DOHH2 (cell line): ENCODE measurements around the gene ANP32B.

Experiments used
- H3F3A ChIP-seq: fragments of 200-600 bp; sonication (generic), shearing (Covaris generic); 2 replicates; pipeline ENCODE4 v1.6.0; 2016; ENCODE audit warnings: antibody characterized with exemption, mild to moderate bottlenecking; ENCODE audit not compliant: control insufficient read depth, insufficient read depth
- H3K27ac ChIP-seq: fragments of 200-600 bp; sonication (generic); 2 replicates; pipeline ENCODE4 v1.5.1; 2014; ENCODE audit warnings: low read depth, mild to moderate bottlenecking, low read length, moderate library complexity
- H3K27me3 ChIP-seq: fragments of 200-600 bp; sonication (generic); 2 replicates; pipeline ENCODE4 v1.6.1; 2014; ENCODE audit warnings: mild to moderate bottlenecking, low read length, mixed read lengths; ENCODE audit not compliant: control insufficient read depth
- H3K36me3 ChIP-seq: fragments of 200-600 bp; sonication (generic); 2 replicates; pipeline ENCODE4 v1.6.1; 2014; ENCODE audit warnings: mild to moderate bottlenecking, low read length, moderate library complexity, mixed read lengths; ENCODE audit not compliant: control insufficient read depth
- H3K4me1 ChIP-seq: fragments of 200-600 bp; sonication (generic); 2 replicates; pipeline ENCODE4 v1.6.1; 2014; ENCODE audit warnings: mild to moderate bottlenecking, low read length, mixed read lengths; ENCODE audit not compliant: control insufficient read depth
- H3K4me2 ChIP-seq: fragments of 200-600 bp; sonication (generic); 2 replicates; pipeline ENCODE4 v1.6.0; 2014; ENCODE audit warnings: mild to moderate bottlenecking, low read length, moderate library complexity
- H3K4me3 ChIP-seq: fragments of 200-600 bp; sonication (generic); 2 replicates; pipeline ENCODE4 v1.5.1; 2014; ENCODE audit warnings: mild to moderate bottlenecking, low read length, mixed read lengths
- H3K79me2 ChIP-seq: fragments of 200-600 bp; sonication (generic); 2 replicates; pipeline ENCODE4 v1.6.1; 2014; ENCODE audit warnings: mild to moderate bottlenecking, low read length, mixed read lengths; ENCODE audit not compliant: control insufficient read depth
- H3K9me2 ChIP-seq: fragments of 200-600 bp; sonication (generic); replicated peaks from 2 replicates; pipeline ENCODE4 v1.6.1; 2014; ENCODE audit warnings: mild to moderate bottlenecking, low read length, mixed read lengths; ENCODE audit not compliant: control insufficient read depth
- H3K9me3 ChIP-seq: fragments of 200-600 bp; sonication (generic); 2 replicates; pipeline ENCODE4 v1.6.1; 2014; ENCODE audit warnings: antibody characterized with exemption, low read length, mixed read lengths; ENCODE audit not compliant: control insufficient read depth, insufficient read depth
- H4K20me1 ChIP-seq: fragments of 200-600 bp; sonication (generic); 2 replicates; pipeline ENCODE4 v1.6.0; 2014; ENCODE audit warnings: low read depth, mild to moderate bottlenecking, antibody characterized with exemption, low read length, moderate library complexity; ENCODE audit not compliant: control insufficient read depth, insufficient read depth
- EZH2phosphoT487 ChIP-seq: fragments of 200-600 bp; sonication (generic); IDR thresholded peaks from 2 replicates; pipeline ENCODE4 v1.6.1; 2017; ENCODE audit warnings: borderline replicate concordance, mild to moderate bottlenecking, antibody characterized with exemption, low read length, moderate library complexity, mixed read lengths
- TF ChIP-seq, protein P1 (sequence below): fragments of 200-600 bp; sonication (generic); IDR thresholded peaks from one replicate; pipeline ENCODE4 v1.5.1; 2014; ENCODE audit warnings: antibody characterized with exemption, mild to moderate bottlenecking, low read depth, low read length; ENCODE audit not compliant: poor library complexity, severe bottlenecking

Gene ANP32B

GRCh38 chr9:97997330-97998276 is 14.5 kb downstream of the ANP32B start:
- TF ChIP-seq EZH2phosphoT487, result no peak
- TF ChIP-seq, protein P1, sequence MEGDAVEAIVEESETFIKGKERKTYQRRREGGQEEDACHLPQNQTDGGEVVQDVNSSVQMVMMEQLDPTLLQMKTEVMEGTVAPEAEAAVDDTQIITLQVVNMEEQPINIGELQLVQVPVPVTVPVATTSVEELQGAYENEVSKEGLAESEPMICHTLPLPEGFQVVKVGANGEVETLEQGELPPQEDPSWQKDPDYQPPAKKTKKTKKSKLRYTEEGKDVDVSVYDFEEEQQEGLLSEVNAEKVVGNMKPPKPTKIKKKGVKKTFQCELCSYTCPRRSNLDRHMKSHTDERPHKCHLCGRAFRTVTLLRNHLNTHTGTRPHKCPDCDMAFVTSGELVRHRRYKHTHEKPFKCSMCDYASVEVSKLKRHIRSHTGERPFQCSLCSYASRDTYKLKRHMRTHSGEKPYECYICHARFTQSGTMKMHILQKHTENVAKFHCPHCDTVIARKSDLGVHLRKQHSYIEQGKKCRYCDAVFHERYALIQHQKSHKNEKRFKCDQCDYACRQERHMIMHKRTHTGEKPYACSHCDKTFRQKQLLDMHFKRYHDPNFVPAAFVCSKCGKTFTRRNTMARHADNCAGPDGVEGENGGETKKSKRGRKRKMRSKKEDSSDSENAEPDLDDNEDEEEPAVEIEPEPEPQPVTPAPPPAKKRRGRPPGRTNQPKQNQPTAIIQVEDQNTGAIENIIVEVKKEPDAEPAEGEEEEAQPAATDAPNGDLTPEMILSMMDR, result no peak
- H3K36me3 ChIP-seq, result peaks cover 96% of the 10 kb centered on the region
- H3F3A ChIP-seq, result peaks cover 27% of the 10 kb centered on the region
- no peaks in the 10 kb centered on the region for H3K9me2 ChIP-seq
- peaks cover 15% of the 10 kb centered on the region for H3K4me1 ChIP-seq
- no peaks in the 10 kb centered on the region for H3K27me3 ChIP-seq
- no peak overlapping the region for H3K27ac ChIP-seq
- H3K79me2 ChIP-seq, result peaks cover 97% of the 10 kb centered on the region
- peaks cover 42% of the 10 kb centered on the region for H4K20me1 ChIP-seq
- H3K4me3 ChIP-seq, result no peak overlapping the region
- H3K9me3 ChIP-seq, result no peaks in the 10 kb centered on the region
- no peak overlapping the region for H3K4me2 ChIP-seq

DNA sequence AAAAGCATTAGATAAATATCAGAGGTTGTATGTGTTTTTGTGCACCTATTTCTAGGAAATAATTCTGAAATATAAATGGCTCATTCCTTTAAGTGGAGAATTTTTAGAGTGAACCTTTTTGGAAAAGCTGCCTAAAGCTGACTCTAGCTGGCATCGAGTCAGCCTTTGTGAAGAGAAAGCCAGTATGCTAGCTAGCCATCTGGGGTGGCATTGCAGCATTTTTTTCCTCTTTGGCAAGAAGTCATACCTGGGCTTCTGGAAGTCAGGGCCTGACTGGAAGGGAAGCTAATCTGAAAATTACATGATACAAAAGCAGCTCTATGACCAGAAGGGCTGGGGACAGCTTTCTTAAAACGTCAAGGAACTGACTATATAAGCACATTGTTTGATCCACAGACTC is 19.7 kb downstream of the ANP32B start:
- no peaks in the 10 kb centered on the region for H3K9me2 ChIP-seq
- H3K27me3 ChIP-seq, result no peaks in the 10 kb centered on the region
- TF ChIP-seq, protein P1, result no peak
- no peak for TF ChIP-seq EZH2phosphoT487
- no peak overlapping the region for H3K4me2 ChIP-seq
- peaks cover 96% of the 10 kb centered on the region for H3K36me3 ChIP-seq
- H4K20me1 ChIP-seq, result 0 out of 2 replicates have a peak, but pooled peaks cover 8% of the 10 kb centered on the region
- no peaks in the 10 kb centered on the region for H3K9me3 ChIP-seq
- H3K79me2 ChIP-seq, result peaks cover 96% of the 10 kb centered on the region
- peaks cover 16% of the 10 kb centered on the region; the same call in 1 of the 2 replicates for H3F3A ChIP-seq
- no peak overlapping the region for H3K27ac ChIP-seq
- no peaks in the 10 kb centered on the region for H3K4me1 ChIP-seq
- H3K4me3 ChIP-seq, result no peak overlapping the region

DNA sequence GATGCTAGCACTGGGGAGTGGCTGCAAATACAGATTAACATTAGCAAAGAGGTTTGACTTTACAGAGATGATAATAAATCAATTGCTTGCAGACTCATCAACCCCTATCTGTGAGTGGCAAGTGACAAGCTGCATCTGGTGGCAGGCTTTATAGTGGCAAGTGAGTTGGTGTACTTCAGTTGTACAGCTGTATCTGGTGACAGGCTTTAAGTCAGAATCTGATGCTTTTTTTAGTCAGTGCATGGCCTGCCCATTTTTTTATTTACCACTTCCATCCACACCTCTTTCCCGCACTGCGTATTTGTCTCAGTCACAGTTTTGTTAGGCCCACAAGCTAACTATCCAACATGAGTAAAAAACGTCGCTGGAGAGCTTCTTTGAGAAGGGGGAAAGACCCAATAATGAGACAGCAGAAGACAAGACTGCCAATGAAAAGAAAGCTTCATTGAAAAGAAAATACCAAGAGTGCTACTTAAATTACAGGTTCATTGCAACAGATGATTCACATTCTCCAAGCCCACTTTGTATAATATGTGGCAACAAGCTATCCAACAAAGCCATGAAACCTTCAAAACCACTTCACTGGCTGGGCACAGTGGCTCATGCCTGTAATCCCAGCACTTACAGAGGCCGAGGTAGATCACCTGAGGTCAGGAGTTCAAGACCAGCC is 23.1 kb downstream of the ANP32B start:
- Histone ChIP-seq H3K4me1 (0 out of 2 replicates have a peak, but pooled peaks cover 5% of the 10 kb centered on the region), H3K79me2 (peaks cover 90% of the 10 kb centered on the region), H3K9me2 (no peaks in the 10 kb centered on the region), H3K9me3 (no peaks in the 10 kb centered on the region), H3K36me3 (peaks cover 98% of the 10 kb centered on the region), H3K4me3 (no peak overlapping the region), H3K4me2 (no peak overlapping the region), H3F3A (peaks cover 21% of the 10 kb centered on the region), H3K27ac (no peak overlapping the region), H3K27me3 (no peaks in the 10 kb centered on the region), H4K20me1 (0 out of 2 replicates have a peak, but pooled peaks cover 8% of the 10 kb centered on the region)
- TF ChIP-seq, protein P1, result no peak
- no peak for TF ChIP-seq EZH2phosphoT487
